Measurements from ENCODE around the gene KLHL22. TPM values are rescaled to one million over a fixed set of nuclear protein-coding genes. Genes with fewer than 3 reads are reported as not detected.

Gene KLHL22
- total and polyA plus RNA-seq, 2 of the 8 experiments (the other 6 are each of a cell fraction or from before 2014, with no cell fraction given), result 9.4 to 16.2 TPM

DNA sequence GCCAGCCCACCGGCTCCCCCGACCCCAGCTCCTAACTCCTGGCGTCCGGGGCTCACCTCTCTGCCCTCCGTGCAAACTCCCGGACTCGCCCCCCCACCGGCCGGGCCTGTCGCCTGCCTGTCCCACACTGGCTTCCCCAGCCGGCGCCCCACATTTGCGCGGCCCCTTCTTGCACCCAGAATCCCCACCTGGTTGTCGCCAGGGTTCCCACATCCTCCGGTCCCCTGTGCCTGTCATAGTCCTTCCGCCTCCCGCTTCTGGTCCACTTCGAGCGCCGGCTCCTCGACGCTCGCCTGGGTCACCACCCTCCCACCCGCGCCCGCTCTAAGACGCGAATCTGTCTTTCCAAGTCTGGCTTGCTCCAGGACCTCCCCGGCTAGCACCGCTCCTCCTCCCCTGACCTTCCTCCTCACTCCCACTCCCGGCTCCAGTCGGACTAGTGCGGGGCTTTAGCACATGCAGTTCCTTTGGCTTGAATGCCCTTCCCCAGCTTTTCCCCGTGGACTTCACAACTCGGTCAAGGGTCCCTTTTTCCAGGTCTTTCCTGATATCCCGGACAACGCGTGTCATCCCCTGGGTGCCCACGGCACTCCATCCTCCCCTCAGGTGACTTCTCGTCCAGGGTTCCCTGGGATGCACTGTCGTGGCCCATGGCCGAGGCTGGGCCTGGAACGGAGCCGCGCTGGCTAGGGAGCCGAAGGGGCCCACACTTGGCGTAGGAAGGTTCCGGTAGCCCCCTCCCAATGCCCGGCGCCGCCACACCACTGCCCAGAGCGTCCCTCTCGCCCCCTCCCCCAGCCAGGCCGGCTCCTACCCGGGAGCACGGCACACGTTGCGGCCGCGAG is 58.6 kb downstream of the KLHL22 start:
- Histone ChIP-seq H2BK20ac (ENCODE audit: low read length) (no peak overlapping the region), H3K9ac (replicated peaks in 1 of 4; ENCODE audit: extremely low read depth in 1 of 4, low read depth in 3 of 4, low read length in 3 of 4) (peak overlapping the region in 1 of 4 experiments; percentile 42; a peak in 3 of 7 replicates), H3K56ac (replicated peaks; ENCODE audit: insufficient read length, low read depth, low read length) (no peak overlapping the region), H4K8ac (ENCODE audit: extremely low read depth, insufficient read depth, low read length) (no peak overlapping the region), H3K23me2 (ENCODE audit: low read depth, low read length) (peaks cover 17% of the 10 kb centered on the region; the same call in 1 of the 2 replicates), H2BK5ac (ENCODE audit: low read depth, low read length) (no peak overlapping the region), H4K91ac (replicated peaks; ENCODE audit: insufficient read length, low read length) (peak overlapping the region; percentile 63), H2BK15ac (ENCODE audit: low read length) (no peak overlapping the region), H3K4ac (replicated peaks; ENCODE audit: insufficient read length, low read depth, low read length) (peak overlapping the region; percentile 83), H3K79me2 (ENCODE audit: control insufficient read depth in 1 of 2, insufficient read depth in 2 of 2, low read length in 2 of 2) (no peaks in the 10 kb centered on the region), H3K79me1 (ENCODE audit: low read depth, low read length) (peaks cover 2% of the 10 kb centered on the region; the same call in 1 of the 2 replicates), H3K14ac (ENCODE audit: insufficient read length) (no peak overlapping the region), H3K9me3 (ENCODE audit: insufficient read depth in 2 of 2, low read depth in 1 of 2, low read length in 1 of 2) (no peaks in the 10 kb centered on the region), H3K27me3 (replicated peaks in 1 of 4; ENCODE audit: control insufficient read depth in 3 of 4, extremely low read depth in 1 of 4, insufficient read depth in 3 of 4, low read length in 3 of 4) (peaks cover 18 to 69% (median 57%) of the 10 kb centered on the region in 4 experiments), H3K23ac (ENCODE audit: insufficient read length) (no peak overlapping the region), H3K36me3 (ENCODE audit: control insufficient read depth in 2 of 4, insufficient read depth in 4 of 4, low read length in 3 of 4) (peaks cover 0 to 3% (median 0%) of the 10 kb centered on the region in 4 experiments; a peak in 1 of 8 replicates), H3K27ac (ENCODE audit: low read depth, low read length) (no peak overlapping the region), H2AFZ (ENCODE audit: low read length) (no peak overlapping the region), H3K4me2 (ENCODE audit: insufficient read depth in 1 of 2, low read depth in 2 of 2, low read length in 2 of 2) (peak overlapping the region; percentile 86 to 90), H3K18ac (ENCODE audit: extremely low read depth, low read length) (peak overlapping the region; percentile 62), H4K20me1 (replicated peaks in 1 of 2; ENCODE audit: control insufficient read depth in 1 of 2, insufficient read depth in 2 of 2, low read length in 2 of 2) (peaks cover 13 to 31% of the 10 kb centered on the region in 2 experiments), H3K4me3 (ENCODE audit: extremely low read depth in 1 of 4, insufficient read depth in 2 of 4, low read depth in 3 of 4, low read length in 4 of 4) (peak overlapping the region; percentile 44 to 78 (median 52)), H3K4me1 (replicated peaks in 1 of 4; ENCODE audit: control insufficient read depth in 3 of 4, insufficient read depth in 4 of 4, low read length in 3 of 4) (peaks cover 0 to 15% (median 6%) of the 10 kb centered on the region in 4 experiments; a peak in 5 of 7 replicates), H2AK5ac (ENCODE audit: low read depth, low read length) (no peak overlapping the region), H2BK12ac (ENCODE audit: low read depth, low read length) (0 out of 2 replicates have a peak overlapping the region, but pooled peaks have one; percentile 39), H2BK120ac (replicated peaks; ENCODE audit: low read depth, low read length) (no peak overlapping the region), H4K5ac (ENCODE audit: insufficient read length, low read depth, low read length) (peak overlapping the region; percentile 7)
- DNase-seq (ENCODE audit: low read depth in 1 of 2, low spot score in 2 of 2) (peak in 1 of 2 experiments; percentile 62), FAIRE-seq (no peak)
- TF ChIP-seq RNF2 (IDR thresholded peaks at IDR 0.05; ENCODE audit: borderline replicate concordance, low read depth, low read length, missing control alignments, poor library complexity, severe bottlenecking) (peak; percentile 58), CHD1 (IDR thresholded peaks at IDR 0.05; ENCODE audit: low read depth, low read length) (no peak), SUZ12 (IDR thresholded peaks at IDR 0.05; ENCODE audit: low read length) (peak; percentile 74), MAFK (IDR thresholded peaks at IDR 0.05; ENCODE audit: low read depth, low read length) (no peak), KDM4A (IDR thresholded peaks at IDR 0.05; ENCODE audit: low read depth, low read length, severe bottlenecking) (peak; percentile 25), SIX5 (IDR thresholded peaks at IDR 0.05; ENCODE audit: low read depth, low read length) (no peak), EZH2 (IDR thresholded peaks at IDR 0.05; ENCODE audit: low read depth, low read length, severe bottlenecking) (peak; percentile 76)
- TF ChIP-seq, protein P1, sequence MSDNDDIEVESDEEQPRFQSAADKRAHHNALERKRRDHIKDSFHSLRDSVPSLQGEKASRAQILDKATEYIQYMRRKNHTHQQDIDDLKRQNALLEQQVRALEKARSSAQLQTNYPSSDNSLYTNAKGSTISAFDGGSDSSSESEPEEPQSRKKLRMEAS (IDR thresholded peaks at IDR 0.05), result no peak
- 5% methylated on average over 61 of the region's 61 CpGs; no CpG with 5 or more reads in 1 of the 2 experiments for WGBS, 2 experiments (ENCODE audit: extremely low coverage in 1 of 2, insufficient coverage in 1 of 2, insufficient read length in 1 of 2, insufficient replicate concordance in 2 of 2, low coverage in 1 of 2, low lambda C conversion rate in 2 of 2, missing lambda C conversion rate in 1 of 2)
- ChIA-PET CTCF (ENCODE audit: partially characterized antibody) (interaction anchor here (0.8 kb wide), 1 partner anchor 30 kb away, joined by 4 read pairs; no protein-coding TSS in a partner anchor), POLR2A (ENCODE audit: partially characterized antibody) (interaction anchor here (0.8 to 1.5 kb wide), 2 partner anchors 11 to 12 kb away, joined by 3 to 4 read pairs; no protein-coding TSS in a partner anchor)

Data from H1 (cell line).